ENCODE measurements around the gene SNRK.
A peak's percentile ranks its signal among the peaks of the same experiment; 100 is the strongest.

DNA sequence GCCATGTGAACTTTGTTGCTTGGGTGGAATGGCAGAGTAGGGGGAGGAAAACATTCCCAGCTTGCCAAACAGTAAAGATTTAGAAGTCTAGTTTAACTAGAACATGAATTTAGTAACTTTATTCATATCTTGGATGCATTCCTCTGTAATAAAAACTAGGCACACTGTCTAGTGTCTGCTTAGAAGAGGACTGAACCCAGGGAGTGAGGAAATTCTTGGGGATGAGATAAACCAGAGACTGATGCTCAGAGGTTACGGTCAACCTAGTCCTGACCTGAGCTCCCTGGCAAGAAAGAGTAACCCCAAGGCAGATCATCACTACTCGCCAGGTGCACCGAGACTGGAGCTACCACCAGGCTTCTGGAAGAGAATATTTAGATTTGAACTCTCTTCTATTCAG, 58.2 kb downstream of the SNRK start:
- TF ChIP-seq, protein P1, sequence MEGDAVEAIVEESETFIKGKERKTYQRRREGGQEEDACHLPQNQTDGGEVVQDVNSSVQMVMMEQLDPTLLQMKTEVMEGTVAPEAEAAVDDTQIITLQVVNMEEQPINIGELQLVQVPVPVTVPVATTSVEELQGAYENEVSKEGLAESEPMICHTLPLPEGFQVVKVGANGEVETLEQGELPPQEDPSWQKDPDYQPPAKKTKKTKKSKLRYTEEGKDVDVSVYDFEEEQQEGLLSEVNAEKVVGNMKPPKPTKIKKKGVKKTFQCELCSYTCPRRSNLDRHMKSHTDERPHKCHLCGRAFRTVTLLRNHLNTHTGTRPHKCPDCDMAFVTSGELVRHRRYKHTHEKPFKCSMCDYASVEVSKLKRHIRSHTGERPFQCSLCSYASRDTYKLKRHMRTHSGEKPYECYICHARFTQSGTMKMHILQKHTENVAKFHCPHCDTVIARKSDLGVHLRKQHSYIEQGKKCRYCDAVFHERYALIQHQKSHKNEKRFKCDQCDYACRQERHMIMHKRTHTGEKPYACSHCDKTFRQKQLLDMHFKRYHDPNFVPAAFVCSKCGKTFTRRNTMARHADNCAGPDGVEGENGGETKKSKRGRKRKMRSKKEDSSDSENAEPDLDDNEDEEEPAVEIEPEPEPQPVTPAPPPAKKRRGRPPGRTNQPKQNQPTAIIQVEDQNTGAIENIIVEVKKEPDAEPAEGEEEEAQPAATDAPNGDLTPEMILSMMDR (IDR thresholded peaks at IDR 0.05), result no peak
- TF ChIP-seq POLR2A (IDR thresholded peaks at IDR 0.05), result no peak
- peak in 2 of 4 donors; percentile 54 to 61 for TF ChIP-seq POLR2AphosphoS5 (IDR thresholded peaks at IDR 0.05)
